AG04450 (cell line): ENCODE measurements around the gene ISOC2. TPM values are rescaled to one million over a fixed set of nuclear protein-coding genes. Genes with fewer than 3 reads are reported as not detected.
A peak's percentile ranks its signal among the peaks of the same experiment; 100 is the strongest.

Source experiments
- CTCF ChIA-PET: fragments of 300-600, 350-600 bp; formaldehyde crosslinking; extraction: SDS; loops from one replicate; lab custom pipeline; 2022; ENCODE audit warnings: antibody characterized with exemption, inconsistent platforms; lab: Charles Lee
- POLR2A ChIA-PET: fragments of 350-600 bp; formaldehyde crosslinking; extraction: SDS; loops from one replicate; lab custom pipeline; 2021; ENCODE audit warnings: antibody characterized with exemption, inconsistent platforms; lab: Yijun Ruan, JAX
- DNase-seq: peaks from one replicate; pipeline ENCODE4 v3.0.0-alpha.2; 2011; ENCODE audit warnings: low read depth, low spot score
- H3K27ac ChIP-seq: one replicate; pipeline ENCODE4 v1.5.1; 2012; ENCODE audit warnings: low read depth, low read length, control low read depth
- H3K27me3 ChIP-seq: one replicate; pipeline ENCODE4 v1.6.0; 2012; ENCODE audit warnings: low read length; ENCODE audit not compliant: control insufficient read depth, insufficient read depth
- H3K4me3 ChIP-seq: 2 replicates; pipeline ENCODE4 v1.5.1; 2011; ENCODE audit warnings: mild to moderate bottlenecking, low read depth, low read length, control low read depth
- H3K9me3 ChIP-seq: 2 replicates; pipeline ENCODE4 v1.5.1; 2012; ENCODE audit warnings: low read length; ENCODE audit not compliant: control insufficient read depth, insufficient read depth
- CTCF ChIP-seq: IDR thresholded peaks from 2 replicates; pipeline ENCODE4 v1.5.1; 2011; ENCODE audit warnings: low read depth, low read length, control low read depth, inconsistent platforms
- polyA plus RNA-seq: library from polyadenylated mRNA; depleted of rRNA; stranded (reverse); fragments of >200 nt; gene quantifications from 2 replicates; pipeline ENCODE4 v1.2.3, GENCODE V29; 2011

ISOC2 gene
- polyA plus RNA-seq, 1 experiment, result 45.1 TPM

- no peak for TF ChIP-seq CTCF
- ChIA-PET CTCF (interaction anchor here (0.6 to 8.4 kb wide), 3 partner anchors 14 to 32 kb away, joined by 4 to 69 read pairs (median 62); no protein-coding TSS in a partner anchor), POLR2A (interaction anchor here (1.0 kb wide), 1 partner anchor 29 kb away, joined by 3 read pairs; no protein-coding TSS in a partner anchor)
- Histone ChIP-seq H3K9me3 (no peaks in the 10 kb centered on the region), H3K4me3 (no peak overlapping the region), H3K27ac (no peak overlapping the region), H3K27me3 (no peaks in the 10 kb centered on the region)
- DNase-seq, result no peak
These were observed 29.3 kb upstream of the ISOC2 start for GRCh38 chr19:55490478-55491432.

GRCh38 chr19:55489711-55490477 lies 28.5 kb upstream of the ISOC2 start:
- Histone ChIP-seq H3K4me3 (no peak overlapping the region), H3K27me3 (no peaks in the 10 kb centered on the region), H3K27ac (no peak overlapping the region), H3K9me3 (no peaks in the 10 kb centered on the region; the same call in 1 of the 2 replicates)
- POLR2A ChIA-PET, result interaction anchor here (1.1 kb wide), 1 partner anchor 14 kb away, joined by 6 read pairs; the partner anchor contains the start of gene ZNF628
- CTCF ChIA-PET, result interaction anchor here (0.6 to 7.6 kb wide), 4 partner anchors 8 to 33 kb away, joined by 3 to 67 read pairs (median 33); no protein-coding TSS in a partner anchor
- no peak for DNase-seq
- TF ChIP-seq CTCF, result no peak

GRCh38 chr19:55488986-55489710 lies 27.7 kb upstream of the ISOC2 start:
- no peak for TF ChIP-seq CTCF
- H3K27me3 ChIP-seq, result no peaks in the 10 kb centered on the region
- no peak overlapping the region for H3K27ac ChIP-seq
- POLR2A ChIA-PET, result interaction anchor here (0.6 to 1.1 kb wide), 2 partner anchors 13 to 91 kb away, joined by 4 to 6 read pairs; partner anchors contain the start of gene ZNF628
- peak overlapping the region; percentile 7; the same call in 1 of the 2 replicates for H3K4me3 ChIP-seq
- no peaks in the 10 kb centered on the region; the same call in 1 of the 2 replicates for H3K9me3 ChIP-seq
- CTCF ChIA-PET, result interaction anchor here (1.2 to 7.6 kb wide), 4 partner anchors 9 to 22 kb away, joined by 3 to 67 read pairs (median 52); no protein-coding TSS in a partner anchor
- no peak for DNase-seq

- no peak for TF ChIP-seq CTCF
- no peak for DNase-seq
- H3K9me3 ChIP-seq, result no peaks in the 10 kb centered on the region; the same call in 1 of the 2 replicates
- ChIA-PET CTCF (interaction anchor here (0.9 to 6.4 kb wide), 3 partner anchors 12 to 21 kb away, joined by 3 to 67 read pairs (median 42); partner anchors contain the start of gene ZNF628), POLR2A (interaction anchor here (0.6 to 2.5 kb wide), 8 partner anchors 11 to 111 kb away, joined by 3 to 21 read pairs (median 6); partner anchors contain the start of genes FIZ1, ISOC2, UBE2S and ZNF628)
- peak within 1 kb of the TSS; percentile 96 for H3K27ac ChIP-seq
- H3K4me3 ChIP-seq, result peak within 1 kb of the TSS; percentile 77
- H3K27me3 ChIP-seq, result no peaks in the 10 kb centered on the region
These were observed 26.7 kb upstream of the ISOC2 start, which contains the start of gene SSC5D for GRCh38 chr19:55487924-55488687. Gene SSC5D, plus strand, starts transcription at chr19:55488436. Its CDS starts 154 bp downstream, at chr19:55488590.
